NCI-H1436 (cell line): ENCODE results near the gene WDFY4.

Source experiments
- DNase-seq: peaks from one replicate; lab custom pipeline; 2025; lab: John Stamatoyannopoulos, UW

Gene WDFY4

GRCh38 chr10:48796713-48797245 is 112.1 kb downstream of the WDFY4 start:
- DNase-seq, result no peak

GRCh38 chr10:48797830-48798229 is 113.2 kb downstream of the WDFY4 start:
- no peak for DNase-seq

GRCh38 chr10:48798481-48799254 is 114.0 kb downstream of the WDFY4 start:
- no peak for DNase-seq

- no peak for DNase-seq
These were observed 114.8 kb downstream of the WDFY4 start for GRCh38 chr10:48799341-48800006.

- no peak for DNase-seq
These were observed 115.5 kb downstream of the WDFY4 start for GRCh38 chr10:48800007-48800675.

GRCh38 chr10:48801001-48801421 is 116.3 kb downstream of the WDFY4 start:
- DNase-seq, result no peak

GRCh38 chr10:48802611-48803071 is 118.0 kb downstream of the WDFY4 start:
- DNase-seq, result no peak

- DNase-seq, result no peak
These were observed 119.3 kb downstream of the WDFY4 start for GRCh38 chr10:48803801-48804584.

GRCh38 chr10:48804740-48805182 is 120.1 kb downstream of the WDFY4 start:
- DNase-seq, result no peak

GRCh38 chr10:48805411-48805810 is 120.7 kb downstream of the WDFY4 start:
- DNase-seq, result no peak

- DNase-seq, result no peak
These were observed 121.2 kb downstream of the WDFY4 start for GRCh38 chr10:48805848-48806247.

GRCh38 chr10:48806342-48806741 is 121.7 kb downstream of the WDFY4 start:
- no peak for DNase-seq

- no peak for DNase-seq
These were observed 123.3 kb downstream of the WDFY4 start for GRCh38 chr10:48807791-48808470.

GRCh38 chr10:48809261-48809660 is 124.6 kb downstream of the WDFY4 start:
- DNase-seq, result no peak

GRCh38 chr10:48811461-48811860 is 126.8 kb downstream of the WDFY4 start:
- no peak for DNase-seq

GRCh38 chr10:48811917-48812316 is 127.2 kb downstream of the WDFY4 start:
- no peak for DNase-seq

GRCh38 chr10:48813291-48813690 is 128.6 kb downstream of the WDFY4 start:
- no peak for DNase-seq

GRCh38 chr10:48813825-48814224 is 129.2 kb downstream of the WDFY4 start:
- DNase-seq, result no peak

- DNase-seq, result no peak
These were observed 130.3 kb downstream of the WDFY4 start for GRCh38 chr10:48814933-48815332.

GRCh38 chr10:48817141-48817540 is 132.5 kb downstream of the WDFY4 start:
- no peak for DNase-seq

GRCh38 chr10:48818081-48818480 is 133.4 kb downstream of the WDFY4 start:
- no peak for DNase-seq
